ENCODE results near the gene RUNX1.

RUNX1 gene

GRCh38 chr21:35023396-35024070 is 25.6 kb downstream of the RUNX1 start:
- DNase-seq = no peak
- intact Hi-C loops (cut with DNase I) = no loop called here

- DNase-seq = no peak
- intact Hi-C loops (cut with DNase I) = no loop called here
These were observed 27.6 kb downstream of the RUNX1 start for GRCh38 chr21:35021546-35021945.

- intact Hi-C loops (cut with DNase I) = no loop called here
- DNase-seq = no peak
These were observed 28.2 kb downstream of the RUNX1 start for GRCh38 chr21:35020902-35021301.

- intact Hi-C loops (cut with DNase I) = no loop called here
- DNase-seq = no peak
These were observed 28.7 kb downstream of the RUNX1 start for GRCh38 chr21:35020436-35020835.

- intact Hi-C loops (cut with DNase I) = no loop called here
- DNase-seq = no peak
These were observed 29.5 kb downstream of the RUNX1 start for GRCh38 chr21:35019631-35020032.

GRCh38 chr21:35017256-35017655 is 31.8 kb downstream of the RUNX1 start:
- no peak for DNase-seq
- intact Hi-C loops (cut with DNase I) = no loop called here

GRCh38 chr21:35016517-35017188 is 32.4 kb downstream of the RUNX1 start:
- intact Hi-C loops (cut with DNase I) = no loop called here
- no peak for DNase-seq

GRCh38 chr21:35016071-35016470 is 33.0 kb downstream of the RUNX1 start:
- no peak for DNase-seq
- intact Hi-C loops (cut with DNase I) = no loop called here

- intact Hi-C loops (cut with DNase I) = no loop called here
- no peak for DNase-seq
These were observed 33.6 kb downstream of the RUNX1 start for GRCh38 chr21:35015435-35016024.

- intact Hi-C loops (cut with DNase I) = no loop called here
- no peak for DNase-seq
These were observed 34.6 kb downstream of the RUNX1 start for GRCh38 chr21:35014302-35015041.

- DNase-seq = no peak
- intact Hi-C loops (cut with DNase I) = no loop called here
These were observed 37.4 kb downstream of the RUNX1 start for GRCh38 chr21:35011681-35012080.

- DNase-seq = no peak
- intact Hi-C loops (cut with DNase I) = no loop called here
These were observed 38.7 kb downstream of the RUNX1 start for GRCh38 chr21:35010447-35010846.

GRCh38 chr21:35007348-35007747 is 41.8 kb downstream of the RUNX1 start:
- intact Hi-C loops (cut with DNase I) = no loop called here
- no peak for DNase-seq

- DNase-seq = no peak
- intact Hi-C loops (cut with DNase I) = no loop called here
These were observed 42.3 kb downstream of the RUNX1 start for GRCh38 chr21:35006771-35007170.

- no peak for DNase-seq
- intact Hi-C loops (cut with DNase I) = no loop called here
These were observed 42.9 kb downstream of the RUNX1 start for GRCh38 chr21:35006248-35006647.

GRCh38 chr21:35005560-35006224 is 43.4 kb downstream of the RUNX1 start:
- DNase-seq = no peak
- intact Hi-C loops (cut with DNase I) = no loop called here

- intact Hi-C loops (cut with DNase I) = no loop called here
- no peak for DNase-seq
These were observed 44.0 kb downstream of the RUNX1 start for GRCh38 chr21:35005077-35005476.

- DNase-seq = no peak
- intact Hi-C loops (cut with DNase I) = no loop called here
These were observed 44.8 kb downstream of the RUNX1 start for GRCh38 chr21:35004314-35004713.

- no peak for DNase-seq
- intact Hi-C loops (cut with DNase I) = no loop called here
These were observed 46.0 kb downstream of the RUNX1 start for GRCh38 chr21:35002879-35003722.

Data from head of caudate nucleus (tissue), 42 donors.